GM18870 (cell line): ENCODE measurements around the gene EMC8.
A peak's percentile ranks its signal among the peaks of the same experiment; 100 is the strongest.

Experiments used
- ATAC-seq: cut with Tn5 transposase; IDR thresholded peaks from one replicate; pipeline ENCODE4 v1.9.1; 2021; ENCODE audit warnings: moderate library complexity; ENCODE audit not compliant: unreplicated experiment

EMC8 gene

GRCh38 chr16:85759136-85759535 lies 40.2 kb downstream of the EMC8 start:
- no peak for ATAC-seq

- peak; percentile 42 for ATAC-seq
These were observed 42.0 kb downstream of the EMC8 start for GRCh38 chr16:85757341-85757822.

- ATAC-seq = peak; percentile 39
These were observed 43.2 kb downstream of the EMC8 start for GRCh38 chr16:85755929-85756768.

GRCh38 chr16:85754413-85754812 lies 44.9 kb downstream of the EMC8 start:
- ATAC-seq = no peak

- ATAC-seq = no peak
These were observed 45.4 kb downstream of the EMC8 start for GRCh38 chr16:85753976-85754375.

GRCh38 chr16:85753559-85753958 lies 45.8 kb downstream of the EMC8 start:
- ATAC-seq = no peak

GRCh38 chr16:85752511-85753420 lies 46.6 kb downstream of the EMC8 start:
- ATAC-seq = no peak

- ATAC-seq = no peak
These were observed 47.4 kb downstream of the EMC8 start for GRCh38 chr16:85751698-85752501.

GRCh38 chr16:85750827-85751697 lies 48.3 kb downstream of the EMC8 start, which contains the start of gene C16orf74:
Gene C16orf74 (minus strand): TSS chr16:85751096. CDS start chr16:85735217, 15,879 bp downstream.
- ATAC-seq = no peak

- no peak for ATAC-seq
These were observed 49.1 kb downstream of the EMC8 start for GRCh38 chr16:85750146-85750826.

GRCh38 chr16:85749771-85750145 lies 49.6 kb downstream of the EMC8 start:
- no peak for ATAC-seq

GRCh38 chr16:85746460-85747215 lies 52.7 kb downstream of the EMC8 start:
- ATAC-seq = no peak

- ATAC-seq = no peak
These were observed 60.2 kb downstream of the EMC8 start for GRCh38 chr16:85738923-85739715.

GRCh38 chr16:85736921-85737320 lies 62.4 kb downstream of the EMC8 start:
- no peak for ATAC-seq

GRCh38 chr16:85735946-85736345 lies 63.4 kb downstream of the EMC8 start:
- ATAC-seq = no peak

- ATAC-seq = peak; percentile 42
These were observed 64.1 kb downstream of the EMC8 start for GRCh38 chr16:85735225-85735635.

- ATAC-seq = no peak
These were observed 64.9 kb downstream of the EMC8 start for GRCh38 chr16:85734311-85735017.
